Lower leg skin (tissue), 3 donors: Measurements from ENCODE around the gene C5orf58.

Experiments
- CTCF ChIP-seq, 3 donors: fragments of 450-650 bp; IDR thresholded peaks; one replicate each; pipeline ENCODE4 v1.5.1; 2016; ENCODE audit warnings: antibody characterized with exemption in 3 of 3, mild to moderate bottlenecking in 3 of 3, moderate library complexity in 2 of 3
- POLR2A ChIP-seq, 2 donors: fragments of 450-650 bp; IDR thresholded peaks; one replicate each; pipeline ENCODE4 v1.6.1; 2016 to 2017; ENCODE audit warnings: antibody characterized with exemption in 2 of 2, mild to moderate bottlenecking in 1 of 2, moderate library complexity in 1 of 2

- TF ChIP-seq POLR2A (IDR thresholded peaks at IDR 0.05) (no peak), CTCF (IDR thresholded peaks at IDR 0.05) (no peak)
Measured at GRCh38 chr5:170285181-170285580, 52.4 kb downstream of the C5orf58 start.
